RCC 7860 (cell line): Measurements from ENCODE around the gene NCBP2.

ENCODE experiments used
- DNase-seq: peaks from one replicate; pipeline ENCODE4 v3.0.0-alpha.2; 2015; ENCODE audit warnings: low spot score
- FAIRE-seq: peaks from 2 replicates; lab custom pipeline; 2012; peaks lifted over from hg19 to GRCh38; lab: Jason Lieb, UNC

NCBP2 gene

DNA sequence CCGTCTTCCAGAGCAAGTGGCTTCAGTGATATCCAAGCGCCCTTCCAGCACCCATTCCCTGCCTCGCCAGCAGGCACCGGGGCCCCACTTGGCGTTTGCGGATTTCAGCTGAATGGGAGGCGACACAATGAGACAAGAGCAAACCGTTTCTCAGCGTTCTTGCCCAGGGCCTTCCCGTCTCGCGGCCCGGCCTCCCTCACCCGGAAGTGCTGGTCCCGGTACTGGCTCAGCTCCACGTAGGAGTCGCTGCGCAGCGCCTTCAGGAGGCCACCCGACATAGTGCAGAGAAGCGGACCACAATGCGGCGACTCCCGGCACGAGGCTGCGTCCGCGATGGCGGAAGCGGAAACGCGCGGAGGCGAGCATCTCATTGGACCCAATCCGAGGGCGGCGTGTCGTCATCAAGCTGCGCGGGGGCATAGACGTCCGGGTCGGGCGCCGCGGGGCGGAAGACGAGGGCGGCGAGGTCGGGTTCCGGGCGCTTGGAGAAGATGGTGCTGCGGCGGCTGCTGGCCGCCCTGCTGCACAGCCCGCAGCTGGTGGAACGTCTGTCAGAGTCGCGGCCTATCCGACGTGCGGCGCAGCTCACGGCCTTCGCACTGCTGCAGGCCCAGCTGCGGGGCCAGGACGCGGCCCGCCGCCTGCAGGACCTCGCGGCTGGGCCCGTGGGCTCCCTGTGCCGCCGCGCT lies at the start of gene NCBP2:
Gene NCBP2 (minus strand): TSS at position 303 of the 689 bp plus-strand sequence. CDS start 25 bp downstream, at position 278.
- DNase-seq (peak; percentile 94), FAIRE-seq (peak; percentile 50)

DNA sequence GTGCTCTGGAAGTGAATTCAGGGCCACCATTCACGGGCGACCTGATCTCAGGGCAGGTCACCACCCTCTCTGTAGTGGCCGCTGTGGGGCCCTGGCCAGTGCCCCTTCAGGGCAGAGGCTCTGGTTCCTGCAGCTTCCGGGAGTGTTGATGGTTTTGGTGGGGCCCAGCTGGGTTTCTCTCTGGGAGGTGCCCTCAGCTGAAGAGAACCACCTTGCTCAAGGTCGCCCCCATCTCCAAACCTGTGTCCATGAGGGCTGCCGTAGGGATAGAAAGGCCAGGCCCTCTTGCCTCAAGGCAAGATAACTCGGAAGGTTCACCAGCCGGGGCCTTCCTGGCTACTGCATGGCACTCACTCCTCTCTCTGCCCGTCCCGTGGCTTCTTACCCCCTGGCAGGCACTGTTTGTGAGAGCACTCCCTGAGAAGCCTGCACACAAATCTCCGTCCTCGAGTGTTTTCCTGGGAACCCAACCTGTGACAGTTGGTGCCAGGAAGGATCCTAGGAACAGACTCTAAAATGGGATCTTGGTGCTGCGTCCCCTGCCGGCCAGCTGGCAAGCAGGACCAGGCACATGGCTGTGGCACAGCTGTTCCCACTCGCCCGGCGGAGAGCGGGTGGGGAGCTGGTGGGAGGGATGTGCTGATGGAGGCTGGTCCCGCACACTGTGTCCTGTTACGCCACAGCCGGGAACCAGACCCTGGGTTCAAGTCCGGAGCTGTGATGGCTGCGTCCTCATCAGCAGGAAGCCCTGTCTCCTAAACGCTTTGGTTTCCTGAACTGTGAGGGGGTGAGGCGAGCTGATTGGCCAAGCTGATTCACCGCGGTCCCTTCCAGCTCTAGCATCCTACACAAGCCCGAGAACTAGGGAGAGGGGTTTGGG lies 49.5 kb upstream of the NCBP2 start:
- FAIRE-seq (no peak), DNase-seq (no peak)

DNA sequence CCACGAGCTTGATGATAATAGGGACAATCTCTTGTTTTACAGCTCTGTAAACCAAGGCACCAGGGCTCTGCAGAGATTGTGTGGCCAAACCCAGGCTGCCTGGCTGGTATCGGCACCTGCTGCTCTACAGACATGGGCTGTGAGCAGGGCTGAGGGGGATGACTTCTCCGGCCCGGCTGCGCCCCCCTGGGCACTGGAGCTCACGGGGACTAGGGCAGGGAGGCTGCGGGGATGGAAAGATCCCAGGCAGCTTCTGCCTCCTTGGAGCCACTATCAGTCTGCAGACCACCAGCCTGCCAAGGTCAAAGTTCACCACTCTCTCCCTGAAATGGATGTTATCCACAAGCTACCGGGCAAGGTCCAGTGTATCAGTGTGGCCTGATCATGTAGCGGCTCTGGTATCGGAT lies 48.3 kb upstream of the NCBP2 start:
- FAIRE-seq (no peak), DNase-seq (no peak)

DNA sequence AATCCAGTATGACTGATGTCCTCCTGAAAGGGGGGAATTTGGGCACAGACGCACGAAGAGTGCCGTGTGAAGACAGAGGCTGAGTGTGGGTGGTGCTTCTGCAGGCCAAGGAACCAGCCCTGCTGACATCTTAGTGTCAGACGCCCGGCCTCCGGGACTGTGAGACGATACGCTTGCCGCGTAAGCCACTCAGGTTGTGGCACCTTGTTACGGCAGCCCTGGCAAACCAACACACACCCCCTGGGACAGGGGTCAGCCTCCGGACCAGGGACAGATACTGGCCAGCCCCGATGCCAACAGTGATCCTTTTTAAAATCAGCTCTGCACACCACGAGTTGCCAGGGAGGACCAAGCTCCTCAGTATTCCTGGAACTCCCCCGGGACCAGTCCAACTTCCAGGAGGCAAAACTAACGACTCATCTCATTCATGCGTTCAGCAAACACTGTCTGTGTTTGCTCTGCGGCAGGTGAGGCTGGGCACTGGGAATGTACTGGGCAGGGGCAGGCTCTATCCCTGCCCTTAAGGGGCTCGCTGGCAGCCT lies 47.5 kb upstream of the NCBP2 start:
- peak; percentile 39 for FAIRE-seq
- peak; percentile 57 for DNase-seq

DNA sequence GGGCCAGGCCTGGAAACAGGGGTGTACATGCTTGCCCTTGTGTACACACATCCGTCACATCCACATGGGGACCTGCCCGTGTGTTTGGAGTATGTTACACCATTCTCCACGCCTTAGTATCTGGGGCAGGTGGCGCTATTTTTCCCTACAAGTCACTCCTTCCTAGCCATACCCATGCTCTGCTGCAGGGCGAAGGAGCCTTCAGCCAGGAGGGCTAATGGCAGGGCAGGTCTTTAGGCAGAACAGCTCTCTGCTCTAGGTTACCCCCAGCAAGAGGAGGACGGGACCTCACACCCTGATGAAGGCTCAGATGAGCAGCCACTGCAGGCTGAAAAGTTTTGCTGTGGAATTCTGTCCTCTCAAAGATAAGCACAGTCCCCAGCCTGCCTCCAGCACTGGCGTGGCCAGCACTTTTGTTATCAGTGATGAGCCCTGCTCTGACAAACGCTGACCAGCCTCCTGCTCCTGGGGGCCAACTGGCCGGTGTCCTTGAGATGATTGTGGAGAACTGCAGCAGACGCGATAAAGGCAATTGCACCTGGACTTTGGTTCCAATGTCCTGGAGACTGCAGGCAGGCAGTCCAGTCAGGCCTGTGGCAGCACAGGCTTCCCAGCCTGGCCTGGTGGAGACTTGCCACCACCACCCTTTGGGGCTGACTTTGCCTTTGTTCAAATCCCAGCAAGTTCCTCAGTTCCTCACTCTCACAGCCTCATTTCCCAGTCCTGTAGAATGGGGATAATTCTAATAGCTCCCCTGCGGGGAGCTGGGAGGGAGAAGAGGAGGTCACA lies 46.1 kb upstream of the NCBP2 start:
- FAIRE-seq (no peak), DNase-seq (no peak)

DNA sequence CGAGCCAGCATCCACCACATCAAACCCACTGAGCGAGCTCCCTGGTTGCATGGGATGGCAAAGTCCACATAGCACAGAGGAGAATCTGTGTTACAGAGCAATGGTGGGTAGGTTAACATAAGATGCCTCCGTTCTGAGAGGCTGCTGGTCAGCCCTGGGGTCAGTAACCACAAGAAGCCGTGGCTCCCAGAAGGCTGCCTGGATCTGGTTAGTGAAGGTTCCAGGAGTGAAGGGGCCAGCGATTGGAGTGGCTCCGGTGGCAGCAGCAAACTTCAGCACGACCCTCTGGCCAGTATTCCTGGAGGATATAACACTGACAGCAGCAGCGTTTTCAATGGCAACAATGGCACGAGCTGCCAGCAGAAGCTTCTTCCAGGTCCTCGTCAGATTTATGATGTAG lies 44.7 kb upstream of the NCBP2 start:
- FAIRE-seq (no peak), DNase-seq (no peak)

DNA sequence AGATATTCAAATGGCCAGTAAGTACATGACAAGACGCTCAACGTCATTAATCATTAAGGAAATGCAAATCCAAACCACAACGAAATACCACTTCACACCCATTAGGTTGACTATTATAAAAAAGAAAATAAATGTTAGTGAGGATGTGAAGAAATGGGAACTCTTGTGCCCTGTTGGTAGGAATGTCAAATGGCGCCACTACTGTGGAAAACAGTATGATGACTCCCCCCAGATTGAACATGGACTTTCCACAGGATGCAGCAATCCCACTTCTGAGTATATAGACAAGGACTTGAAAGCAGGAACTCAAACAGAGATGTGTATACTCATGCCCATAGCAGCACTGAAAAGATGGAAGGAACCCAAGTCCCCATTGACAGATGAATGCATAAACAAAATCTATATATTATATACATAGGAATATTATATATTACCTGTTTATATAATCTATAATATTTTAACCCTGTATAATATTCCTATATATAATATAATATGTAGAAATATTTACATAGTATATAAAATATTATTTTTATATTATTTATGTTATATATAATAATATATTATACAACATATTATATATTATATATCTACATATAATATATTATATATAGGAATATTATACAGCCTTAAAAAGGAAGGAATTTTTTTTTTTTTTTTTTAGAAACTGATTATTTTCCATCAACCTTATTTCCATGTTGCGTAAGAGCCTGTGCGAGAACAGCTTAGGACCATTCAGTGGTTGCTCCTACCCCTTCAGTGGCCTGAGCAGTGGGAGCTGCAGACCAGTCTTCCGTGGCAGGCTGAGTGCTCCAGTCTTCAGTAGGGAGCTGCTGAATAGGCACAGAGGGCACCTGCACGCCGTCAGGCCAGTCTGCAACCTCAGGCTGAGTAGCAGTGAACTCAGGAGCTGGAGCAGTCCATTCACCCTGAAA lies 43.9 kb upstream of the NCBP2 start:
- no peak for DNase-seq
- peak; percentile 79 for FAIRE-seq

DNA sequence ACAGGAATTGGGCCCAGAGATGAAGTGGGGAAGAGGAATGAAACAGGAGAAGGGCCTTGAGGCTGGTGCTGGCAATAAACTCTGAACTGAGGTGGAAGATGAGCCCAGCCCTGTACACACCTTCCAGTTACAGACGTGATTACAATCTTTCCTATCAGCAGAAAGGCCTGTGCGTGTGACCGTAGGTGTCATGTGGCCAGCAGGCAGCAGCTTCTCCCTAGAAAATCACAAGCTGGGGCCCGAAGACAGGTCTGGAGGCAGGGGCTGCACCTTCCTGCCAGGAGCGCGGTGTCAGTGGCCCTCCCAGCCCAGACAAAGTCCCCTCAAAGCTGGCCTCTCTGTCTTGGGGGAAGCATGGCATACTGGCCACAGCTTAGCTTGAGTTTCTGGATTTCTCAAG lies 43.0 kb upstream of the NCBP2 start:
- DNase-seq (no peak), FAIRE-seq (no peak)

DNA sequence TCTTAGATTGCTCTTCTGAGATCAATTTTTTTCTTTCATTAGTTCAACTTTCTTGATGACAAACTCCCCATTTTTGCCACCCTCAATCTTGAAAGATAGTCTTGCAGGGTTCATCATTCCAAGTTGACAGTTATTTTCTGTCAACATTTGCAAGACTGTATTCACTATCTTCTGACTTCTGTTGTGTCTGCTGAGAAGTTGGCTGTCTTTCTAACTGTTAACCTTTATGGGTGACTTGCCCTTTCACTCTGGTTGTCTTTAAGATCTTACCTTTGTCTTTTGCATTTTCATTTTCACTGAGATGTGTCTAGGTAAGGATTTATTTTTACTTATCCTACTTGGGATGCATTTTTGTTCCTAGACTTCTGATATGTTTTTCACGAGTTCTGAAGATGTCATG lies 40.9 kb upstream of the NCBP2 start:
- FAIRE-seq (no peak), DNase-seq (no peak)

DNA sequence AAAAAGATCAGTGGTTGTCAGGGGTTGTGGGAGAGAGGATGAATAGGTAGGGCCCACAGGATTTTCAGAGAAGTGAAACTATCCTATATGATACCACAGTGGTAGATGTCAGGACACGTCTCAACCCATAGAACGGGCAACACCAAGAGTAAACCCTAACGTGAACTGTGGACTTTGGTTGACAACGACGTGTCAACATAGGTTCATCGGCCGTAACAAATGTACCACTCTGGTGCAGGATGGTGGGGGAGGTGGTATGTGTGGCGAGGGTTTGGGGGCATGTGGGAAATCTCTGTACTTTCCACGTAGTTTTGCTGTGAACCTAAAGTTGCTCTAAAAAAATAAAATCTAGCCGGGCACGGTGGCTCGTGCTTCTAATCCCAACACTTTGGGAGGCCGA lies 39.3 kb upstream of the NCBP2 start:
- no peak for DNase-seq
- no peak for FAIRE-seq

DNA sequence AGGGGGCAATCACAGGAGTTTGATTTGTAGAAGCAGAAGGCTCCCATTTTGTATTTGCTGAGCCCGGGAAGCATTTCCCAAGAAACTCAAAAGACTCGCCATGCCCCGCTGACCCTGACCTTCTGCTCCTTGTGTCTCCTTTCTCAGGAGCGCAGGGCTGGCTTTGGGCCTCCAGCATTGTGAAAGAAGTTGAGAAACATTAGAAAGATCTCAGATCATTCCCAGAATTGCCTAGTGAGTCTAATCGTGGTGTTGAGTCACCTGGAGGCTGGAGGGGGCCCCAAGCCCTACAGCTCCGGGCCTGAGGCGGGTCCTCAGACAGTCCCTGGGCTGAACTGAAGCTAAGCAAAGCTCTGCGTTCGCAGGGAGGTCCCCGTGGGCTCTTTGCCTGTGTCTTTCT lies 37.2 kb upstream of the NCBP2 start:
- no peak for DNase-seq
- FAIRE-seq, result no peak

DNA sequence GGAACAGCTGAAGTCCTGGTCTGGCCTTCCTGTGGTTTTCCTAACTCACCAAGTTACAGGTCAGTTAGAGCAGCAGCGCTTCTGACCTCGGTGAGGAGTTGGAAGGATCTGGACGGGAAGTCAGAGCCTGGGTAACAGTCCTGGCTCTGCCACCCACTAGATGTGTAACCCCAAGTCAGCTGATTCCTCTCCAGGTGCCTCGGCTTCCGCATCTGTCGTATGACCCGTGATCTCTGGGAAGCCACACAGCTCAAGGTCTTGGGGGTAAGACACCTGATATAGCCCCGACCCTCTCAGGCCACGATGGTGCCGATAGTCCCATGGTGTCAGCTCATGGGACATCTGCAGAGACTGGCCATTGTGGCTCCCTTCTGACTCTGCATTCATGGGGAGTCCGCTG lies 34.6 kb upstream of the NCBP2 start:
- FAIRE-seq (no peak), DNase-seq (no peak)

DNA sequence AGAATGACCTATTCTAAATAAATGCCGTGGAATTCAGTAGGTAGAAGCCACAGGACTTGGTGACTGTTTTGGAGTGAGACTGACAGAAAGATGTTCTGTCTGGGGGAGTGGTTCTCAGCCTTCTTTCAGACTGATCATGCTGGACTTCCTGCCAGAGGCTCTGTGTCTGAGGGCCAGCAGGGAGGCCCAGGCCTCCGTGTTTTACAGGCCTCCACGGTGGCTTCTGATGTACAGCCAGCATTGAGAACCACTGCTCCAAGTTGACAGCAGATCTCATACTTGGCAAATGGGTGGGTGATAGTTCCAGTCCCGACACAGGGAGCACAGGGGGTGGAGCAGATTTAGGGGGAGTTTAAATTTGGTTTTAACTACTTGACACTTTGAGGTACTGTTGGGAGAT lies 33.0 kb upstream of the NCBP2 start:
- FAIRE-seq, result no peak

DNA sequence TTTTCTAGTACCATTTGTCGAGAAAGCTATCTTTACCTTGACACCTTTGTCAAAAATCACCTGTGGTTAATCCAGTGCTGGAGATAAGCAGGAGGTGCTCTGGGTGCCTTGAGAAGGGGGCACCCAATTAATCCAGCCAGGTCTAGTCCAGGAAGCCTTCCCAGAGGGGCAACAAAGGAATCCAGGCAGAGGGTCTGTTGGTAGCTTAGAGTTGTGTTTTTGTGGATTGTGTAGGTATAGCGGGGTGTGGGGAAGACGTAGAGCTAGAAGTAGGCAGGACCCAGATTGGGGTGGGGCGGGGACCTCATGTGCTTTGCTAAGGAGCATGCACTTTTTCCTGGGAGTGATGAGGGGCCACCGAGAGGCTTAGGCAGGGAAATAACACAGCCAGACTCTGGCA lies 32.3 kb upstream of the NCBP2 start:
- DNase-seq (no peak), FAIRE-seq (no peak)

More for the DNA sequence above, 33.0 kb upstream of the NCBP2 start:
- no peak for DNase-seq

DNA sequence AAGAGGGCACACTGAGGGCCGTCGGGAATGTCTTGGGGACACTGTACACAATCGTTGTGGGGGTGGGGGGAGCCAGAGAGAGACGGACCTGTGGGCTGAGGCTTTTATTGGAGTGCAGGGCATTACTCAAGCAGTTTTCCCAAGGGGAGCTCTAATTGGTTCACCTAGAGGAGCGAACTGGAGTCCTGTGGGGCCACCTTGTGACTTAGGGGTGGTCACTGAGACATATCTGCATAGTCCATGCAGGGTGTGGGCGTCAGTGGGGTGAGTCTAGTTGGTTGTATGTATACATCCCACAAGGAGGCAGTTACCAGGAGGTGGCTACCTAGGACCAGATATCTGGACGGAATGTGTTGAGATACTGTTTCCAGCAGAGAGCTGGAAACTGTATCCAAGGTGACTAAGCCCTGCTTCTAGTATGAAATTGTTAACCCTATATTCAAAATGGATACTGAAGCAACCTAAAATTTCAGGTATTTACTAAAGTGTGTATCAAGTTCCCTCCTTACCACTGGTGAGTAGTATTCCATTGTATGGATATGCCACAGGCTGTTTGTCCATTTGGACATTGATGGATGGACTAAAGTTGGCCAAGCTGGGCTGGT lies 28.9 kb upstream of the NCBP2 start:
- FAIRE-seq (no peak), DNase-seq (no peak)

DNA sequence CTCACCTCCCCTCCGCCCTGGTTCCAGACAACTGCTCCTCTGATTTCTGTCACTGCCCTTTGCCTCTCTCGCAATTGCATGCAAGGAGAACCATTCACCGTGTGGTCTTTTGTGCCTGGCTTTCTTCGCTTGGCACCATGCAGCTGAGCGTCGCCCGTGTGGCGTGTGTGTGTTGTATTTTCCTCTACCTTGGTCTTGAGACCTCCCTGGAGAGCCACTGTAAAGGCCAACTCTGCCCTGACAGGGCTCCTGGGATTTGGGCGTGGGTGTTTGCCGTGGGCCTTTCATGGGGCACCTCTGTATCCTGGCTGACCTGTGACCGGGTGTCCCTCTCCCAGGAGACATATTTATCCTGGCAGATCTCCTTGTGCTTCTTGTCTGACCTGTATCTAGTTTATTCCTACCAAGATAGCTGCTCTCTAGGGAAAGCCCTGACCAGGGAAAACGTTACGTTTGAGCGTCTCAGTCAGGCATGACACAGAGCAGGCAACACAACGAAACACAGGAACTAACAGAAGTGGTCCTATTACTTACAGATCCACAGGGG lies 28.3 kb upstream of the NCBP2 start:
- FAIRE-seq, result no peak
- DNase-seq, result no peak

DNA sequence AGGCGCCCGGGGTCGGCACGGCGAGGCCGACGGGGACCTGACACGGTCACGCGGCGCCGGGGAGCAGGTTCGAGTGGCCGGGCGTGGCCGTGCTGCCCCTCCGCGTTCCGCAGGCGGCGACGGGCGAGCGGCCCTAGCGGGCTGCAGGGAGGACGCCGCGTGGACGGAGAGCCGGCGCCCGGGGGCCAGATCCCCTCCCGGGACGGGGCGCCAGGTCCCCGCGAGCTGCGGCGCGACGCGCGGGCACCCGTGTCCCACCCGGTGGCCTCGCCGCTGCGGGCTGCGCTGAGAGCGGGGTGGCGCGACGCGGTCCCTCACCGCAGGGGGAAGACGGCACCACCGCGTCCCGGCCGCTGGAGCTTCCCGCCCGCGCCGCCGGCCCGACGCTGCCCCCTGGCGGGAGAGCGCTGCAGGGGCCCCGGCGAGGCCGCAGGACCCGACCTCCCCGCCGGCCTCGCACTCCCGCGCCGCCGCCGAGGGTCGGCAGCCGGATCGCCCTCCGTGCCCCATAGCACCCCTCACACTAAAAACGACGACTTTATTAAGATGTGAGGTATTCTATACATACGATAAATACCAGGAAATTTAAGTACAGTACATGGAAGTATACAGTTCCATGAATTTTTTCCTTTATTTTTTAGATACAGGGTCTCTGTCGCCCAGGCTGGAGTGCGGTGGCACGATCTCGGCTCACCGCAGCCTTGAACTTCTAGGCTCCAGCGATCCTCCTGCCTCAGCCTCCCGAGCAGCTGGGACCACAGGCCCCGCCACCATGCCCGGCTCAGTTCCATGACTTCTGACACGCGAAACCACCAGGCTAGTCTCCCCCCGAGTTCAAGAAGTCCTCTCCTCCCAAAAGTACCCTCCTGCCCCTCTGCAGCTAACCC lies 27.6 kb upstream of the NCBP2 start:
- FAIRE-seq, result no peak

DNA sequence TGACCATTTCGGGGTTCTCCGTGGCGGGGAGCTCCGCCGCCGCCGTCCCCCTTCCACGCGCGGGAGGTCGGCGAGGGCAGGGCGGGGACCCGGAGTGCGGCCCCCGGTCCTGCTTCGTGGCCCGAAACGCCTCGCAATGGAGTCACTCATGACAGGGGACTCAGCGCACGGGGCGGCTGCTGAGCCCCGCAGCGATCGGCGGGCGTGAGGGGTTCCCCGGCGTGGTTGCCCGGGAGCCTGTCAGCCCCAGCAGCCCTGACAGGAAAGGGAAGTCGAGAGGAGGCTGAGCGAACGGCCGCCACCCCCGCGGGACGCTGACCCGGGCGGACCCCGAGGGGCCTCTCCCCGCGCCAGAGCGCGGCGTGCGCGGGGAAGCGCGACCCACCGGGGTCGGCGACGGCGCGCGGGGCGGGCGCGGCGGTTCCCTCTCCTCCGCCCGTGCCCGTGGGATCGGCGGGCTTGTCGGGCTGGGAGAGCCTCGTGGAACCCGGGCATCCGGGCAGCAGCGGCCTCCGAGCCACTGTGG lies 26.9 kb upstream of the NCBP2 start:
- FAIRE-seq (no peak), DNase-seq (no peak)

More for the DNA sequence above, 27.6 kb upstream of the NCBP2 start:
- peak; percentile 13 for DNase-seq
